Mesodermal cell (in vitro differentiated cells): Measurements from ENCODE around the gene ST6GALNAC4.

Source experiments
- H3K27ac ChIP-seq: 2 replicates; pipeline ENCODE4 v1.7.0; 2013; ENCODE audit warnings: mild to moderate bottlenecking, low read depth, low read length, moderate library complexity; ENCODE audit not compliant: severe bottlenecking
- H3K36me3 ChIP-seq: 2 replicates; pipeline ENCODE4 v1.7.1; 2013; ENCODE audit warnings: mild to moderate bottlenecking, low read length, moderate library complexity; ENCODE audit not compliant: control insufficient read depth, insufficient read depth
- H3K4me1 ChIP-seq: one replicate; pipeline ENCODE4 v1.7.1; 2013; ENCODE audit warnings: mild to moderate bottlenecking, low read length; ENCODE audit not compliant: insufficient read depth, control insufficient read depth, poor library complexity, severe bottlenecking
- H3K4me3 ChIP-seq: 2 replicates; pipeline ENCODE4 v1.7.0; 2013; ENCODE audit warnings: low read length, control low read depth, mild to moderate bottlenecking; ENCODE audit not compliant: insufficient read depth, poor library complexity, severe bottlenecking; ENCODE audit errors: extremely low read depth
- H3K9me3 ChIP-seq: 2 replicates; pipeline ENCODE4 v1.7.1; 2013; ENCODE audit warnings: mild to moderate bottlenecking, low read length, moderate library complexity; ENCODE audit not compliant: control insufficient read depth
- WGBS, 2 experiments: methylation state at CpG; one replicate each; pipeline ENCODE4 v1.1.5; 2013; ENCODE audit warnings: missing lambda C conversion rate in 2 of 2; ENCODE audit not compliant: insufficient coverage in 2 of 2; 5-methylcytosine and 5-hydroxymethylcytosine counted together

Gene ST6GALNAC4

DNA sequence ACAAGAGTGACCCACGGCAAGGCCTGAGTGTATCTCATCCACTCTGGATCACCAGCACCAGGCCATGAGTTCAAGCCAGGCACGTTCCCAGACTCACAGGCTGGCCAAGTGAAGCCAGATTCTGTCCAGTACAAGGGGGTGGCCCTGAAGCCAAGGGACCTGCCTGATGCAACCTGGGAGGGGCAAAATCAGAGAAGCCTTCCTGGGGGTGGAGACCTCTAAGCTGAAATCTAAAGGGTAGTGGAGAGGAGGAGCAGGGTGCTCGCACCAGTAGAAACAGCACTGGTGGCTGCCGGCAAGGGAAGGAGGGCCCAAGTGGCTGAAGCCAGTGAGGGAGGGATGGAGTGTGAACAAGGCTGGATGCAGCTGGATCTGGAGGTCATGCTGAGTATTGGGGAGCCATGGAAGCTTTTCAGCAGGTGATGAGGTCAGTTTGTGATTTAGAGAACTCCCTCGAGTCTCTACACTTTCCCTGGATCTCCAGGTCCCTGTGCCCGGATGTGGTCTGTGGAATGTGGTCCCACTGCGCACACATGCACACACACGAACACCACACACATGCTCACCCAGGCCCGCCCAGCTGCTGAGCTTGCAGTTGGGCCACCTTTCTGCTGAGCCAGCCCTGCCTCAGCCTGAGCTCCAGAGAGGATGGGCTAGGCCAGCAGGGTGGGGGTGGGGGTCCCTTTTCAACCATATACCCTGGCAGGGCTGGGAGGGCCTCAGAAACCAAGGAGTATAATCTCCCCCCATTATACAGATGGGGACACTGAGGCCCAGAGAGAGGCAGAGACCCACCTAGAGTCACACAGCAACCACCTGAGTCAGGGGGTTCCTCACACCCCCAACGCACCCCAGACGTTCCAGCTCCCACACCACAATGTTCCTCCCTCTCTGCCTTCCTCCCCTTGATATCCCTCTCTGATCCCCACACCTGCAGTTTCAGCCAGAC is 12.1 kb upstream of the ST6GALNAC4 start:
- Histone ChIP-seq H3K4me1 (peaks cover 16% of the 10 kb centered on the region), H3K4me3 (no peak overlapping the region), H3K27ac (no peak overlapping the region), H3K9me3 (no peaks in the 10 kb centered on the region), H3K36me3 (no peaks in the 10 kb centered on the region)
- WGBS, 2 experiments = 70 to 87% methylated on average over 6 to 10 of the region's 11 CpGs

GRCh38 chr9:127927988-127928675 is 11.3 kb upstream of the ST6GALNAC4 start:
- WGBS, 2 experiments = 22 to 24% methylated on average over 14 to 21 of the region's 24 CpGs
- Histone ChIP-seq H3K4me1 (peaks cover 16% of the 10 kb centered on the region), H3K36me3 (no peaks in the 10 kb centered on the region), H3K27ac (no peak overlapping the region), H3K4me3 (no peak overlapping the region), H3K9me3 (no peaks in the 10 kb centered on the region)

DNA sequence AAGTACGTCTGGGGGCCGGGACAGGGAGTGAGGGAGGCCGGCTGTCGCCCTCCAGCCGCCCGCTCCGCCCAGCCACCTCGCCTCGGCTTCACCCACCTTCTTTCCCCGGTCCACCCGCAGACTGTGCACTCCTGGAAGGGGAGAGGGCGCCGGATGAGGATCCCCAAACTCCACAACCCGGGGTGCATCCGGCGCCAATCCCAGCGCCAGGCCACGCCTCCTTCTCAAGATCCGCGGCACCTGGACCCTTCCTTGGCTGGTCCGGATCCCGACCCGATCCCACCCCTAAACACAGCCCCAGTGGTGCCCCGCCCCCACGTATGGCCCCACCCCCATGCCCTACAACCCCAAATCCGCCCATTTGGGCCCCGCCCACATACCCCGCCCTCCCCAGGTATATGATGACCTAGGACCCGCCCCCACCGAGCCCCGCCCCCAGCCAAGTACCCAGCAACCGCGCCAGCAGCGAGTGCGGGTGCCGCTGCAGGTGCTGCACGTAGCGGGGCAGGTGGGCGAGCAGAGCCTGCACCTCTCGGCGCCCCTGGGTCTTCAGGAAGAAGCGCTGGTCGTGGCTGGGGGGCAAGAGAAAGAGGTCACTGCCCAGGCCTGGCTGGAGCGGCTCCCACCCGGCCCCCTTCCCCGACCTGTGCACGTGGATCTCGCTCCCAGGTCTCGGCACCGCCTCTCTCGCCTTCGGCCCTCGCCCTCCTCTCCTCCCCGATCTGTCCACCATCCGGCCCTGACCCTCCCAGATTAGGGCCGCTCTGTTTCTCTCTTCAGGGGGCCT is 10.6 kb upstream of the ST6GALNAC4 start:
- H3K4me3 ChIP-seq = peak overlapping the region; percentile 28
- 3% methylated on average over 23 to 32 of the region's 56 CpGs for WGBS, 2 experiments
- no peaks in the 10 kb centered on the region for H3K36me3 ChIP-seq
- peaks cover 16% of the 10 kb centered on the region for H3K4me1 ChIP-seq
- H3K9me3 ChIP-seq = no peaks in the 10 kb centered on the region
- H3K27ac ChIP-seq = no peak overlapping the region

- H3K9me3 ChIP-seq = no peaks in the 10 kb centered on the region
- peaks cover 14% of the 10 kb centered on the region for H3K4me1 ChIP-seq
- H3K4me3 ChIP-seq = peak overlapping the region; percentile 28
- H3K27ac ChIP-seq = no peak overlapping the region
- no peaks in the 10 kb centered on the region for H3K36me3 ChIP-seq
- WGBS, 2 experiments = 4 to 8% methylated on average over 13 of the region's 19 CpGs
Measured at GRCh38 chr9:127926906-127927200, 10.0 kb upstream of the ST6GALNAC4 start.

DNA sequence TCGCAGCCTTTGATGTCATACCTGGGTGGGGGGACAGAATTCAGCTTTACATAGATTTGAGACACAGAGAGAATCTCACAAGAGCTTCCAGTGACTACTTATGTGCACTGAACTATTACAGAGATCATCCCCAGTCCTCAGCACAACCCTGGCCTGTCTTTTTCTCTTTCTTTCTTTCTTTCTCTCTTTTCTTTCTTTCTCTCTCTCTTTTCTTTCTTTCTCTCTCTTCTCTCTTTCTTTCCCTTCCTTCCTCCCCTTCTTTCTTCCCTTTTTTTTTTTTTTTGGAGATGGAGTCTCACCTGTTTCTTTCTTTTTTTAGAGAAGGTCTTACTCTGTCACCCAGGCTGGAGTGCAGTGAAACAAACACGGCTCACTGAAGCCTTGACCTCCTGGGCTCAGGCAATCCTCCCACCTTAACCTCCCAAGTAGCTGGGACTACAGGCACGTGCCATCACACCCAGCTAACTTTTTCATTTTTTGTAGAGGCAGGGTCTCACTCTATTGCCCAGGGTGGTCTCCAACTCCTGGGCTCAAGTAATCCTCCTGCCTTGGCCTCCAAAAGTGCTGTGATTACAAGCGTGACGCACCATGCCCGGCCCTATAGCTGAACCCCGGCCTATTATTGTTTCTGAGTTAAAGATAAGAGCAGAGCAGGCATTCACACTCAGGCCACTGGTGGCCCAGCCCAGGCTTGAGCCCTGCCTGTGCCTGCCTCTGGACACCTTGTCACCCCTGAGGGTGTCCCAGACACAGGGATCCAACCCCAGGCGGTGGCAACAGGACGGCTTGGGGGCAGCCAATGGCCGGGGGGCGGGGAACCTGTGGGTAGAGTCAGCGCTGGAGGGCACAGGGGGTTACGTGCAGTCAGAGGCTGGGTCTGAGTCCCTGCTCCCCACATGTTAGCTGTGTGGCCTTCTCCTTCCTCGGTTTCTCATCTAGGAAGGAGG is 9.4 kb upstream of the ST6GALNAC4 start:
- Histone ChIP-seq H3K36me3 (no peaks in the 10 kb centered on the region), H3K4me3 (no peak overlapping the region), H3K9me3 (no peaks in the 10 kb centered on the region), H3K27ac (no peak overlapping the region), H3K4me1 (peaks cover 9% of the 10 kb centered on the region)
- 65 to 68% methylated on average over 12 to 14 of the region's 14 CpGs for WGBS, 2 experiments

GRCh38 chr9:127924736-127925444 is 8.0 kb upstream of the ST6GALNAC4 start:
- peaks cover 9% of the 10 kb centered on the region for H3K4me1 ChIP-seq
- no peaks in the 10 kb centered on the region for H3K36me3 ChIP-seq
- no peak overlapping the region for H3K27ac ChIP-seq
- no peaks in the 10 kb centered on the region for H3K9me3 ChIP-seq
- H3K4me3 ChIP-seq = no peak overlapping the region
- WGBS, 2 experiments = 87 to 91% methylated on average over 20 to 22 of the region's 22 CpGs

DNA sequence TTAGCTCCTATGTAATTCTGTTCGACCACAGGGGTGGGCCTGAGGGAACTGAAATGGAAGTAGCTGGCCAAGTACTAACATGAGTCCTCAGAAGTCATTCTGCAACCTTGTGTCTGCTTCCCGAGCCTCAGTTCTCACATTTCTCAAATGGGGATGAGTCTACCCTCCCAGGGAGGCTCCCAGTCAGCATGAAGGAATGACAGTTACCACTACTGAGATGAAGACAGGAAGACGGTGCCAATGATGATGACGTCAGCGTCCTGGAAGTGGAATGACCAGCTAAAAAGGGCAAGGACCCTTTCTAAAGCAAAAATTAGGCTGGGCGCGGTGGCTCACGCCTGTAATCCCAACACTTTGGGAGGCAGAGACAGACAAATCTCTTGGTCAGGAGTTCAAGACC is 6.9 kb upstream of the ST6GALNAC4 start:
- Histone ChIP-seq H3K4me3 (no peak overlapping the region), H3K27ac (no peak overlapping the region), H3K4me1 (peaks cover 15% of the 10 kb centered on the region), H3K36me3 (no peaks in the 10 kb centered on the region), H3K9me3 (no peaks in the 10 kb centered on the region)
- 81 to 86% methylated on average over 8 of the region's 8 CpGs for WGBS, 2 experiments

GRCh38 chr9:127923046-127923445 is 6.2 kb upstream of the ST6GALNAC4 start:
- Histone ChIP-seq H3K9me3 (no peaks in the 10 kb centered on the region), H3K27ac (no peak overlapping the region), H3K4me3 (no peak overlapping the region), H3K4me1 (peaks cover 22% of the 10 kb centered on the region), H3K36me3 (no peaks in the 10 kb centered on the region)
- 50 to 51% methylated on average over 5 of the region's 6 CpGs for WGBS, 2 experiments

- Histone ChIP-seq H3K36me3 (no peaks in the 10 kb centered on the region), H3K4me3 (no peak overlapping the region), H3K9me3 (no peaks in the 10 kb centered on the region), H3K4me1 (peaks cover 23% of the 10 kb centered on the region), H3K27ac (no peak overlapping the region)
- 20 to 27% methylated on average over 34 to 45 of the region's 45 CpGs for WGBS, 2 experiments
Measured at GRCh38 chr9:127921557-127922120, 4.8 kb upstream of the ST6GALNAC4 start.
